ENCODE results near the gene AKAP6.
"Not testable (repeated sequence)": the region's sequence is repeated elsewhere in the genome, so short reads cannot be mapped to it uniquely, and the experiment has no call there.

The AKAP6 gene

GRCh38 chr14:32435411-32435810 lies 106.3 kb downstream of the AKAP6 start:
- DNase-seq (ENCODE audit: low read depth in 2 of 2, low spot score in 1 of 2) = no peak

- no peak for DNase-seq (ENCODE audit: low read depth in 2 of 2, low spot score in 1 of 2)
Measured at GRCh38 chr14:32436993-32437392, 107.9 kb downstream of the AKAP6 start.

GRCh38 chr14:32438517-32438916 lies 109.4 kb downstream of the AKAP6 start:
- no peak for DNase-seq (ENCODE audit: low read depth in 2 of 2, low spot score in 1 of 2)

GRCh38 chr14:32443890-32444661 lies 115.0 kb downstream of the AKAP6 start:
- DNase-seq (ENCODE audit: low read depth in 2 of 2, low spot score in 1 of 2) = no peak

GRCh38 chr14:32447371-32447770 lies 118.3 kb downstream of the AKAP6 start:
- DNase-seq (ENCODE audit: low read depth in 2 of 2, low spot score in 1 of 2) = no peak

- DNase-seq (ENCODE audit: low read depth in 2 of 2, low spot score in 1 of 2) = no peak
Measured at GRCh38 chr14:32449648-32450047, 120.5 kb downstream of the AKAP6 start.

GRCh38 chr14:32450919-32451675 lies 122.0 kb downstream of the AKAP6 start:
- no peak for DNase-seq (ENCODE audit: low read depth in 2 of 2, low spot score in 1 of 2)

- no peak for DNase-seq (ENCODE audit: low read depth in 2 of 2, low spot score in 1 of 2)
Measured at GRCh38 chr14:32453857-32454810, 125.0 kb downstream of the AKAP6 start.

- DNase-seq (ENCODE audit: low read depth in 2 of 2, low spot score in 1 of 2) = no peak
Measured at GRCh38 chr14:32457213-32457920, 128.3 kb downstream of the AKAP6 start.

- DNase-seq (ENCODE audit: low read depth in 2 of 2, low spot score in 1 of 2) = no peak
Measured at GRCh38 chr14:32458720-32459119, 129.6 kb downstream of the AKAP6 start.

GRCh38 chr14:32460267-32460666 lies 131.2 kb downstream of the AKAP6 start:
- DNase-seq (ENCODE audit: low read depth in 2 of 2, low spot score in 1 of 2) = no peak

- not testable (repeated sequence) for DNase-seq (ENCODE audit: low read depth in 2 of 2, low spot score in 1 of 2)
Measured at GRCh38 chr14:32462553-32462952, 133.5 kb downstream of the AKAP6 start.

- no peak for DNase-seq (ENCODE audit: low read depth in 2 of 2, low spot score in 1 of 2)
Measured at GRCh38 chr14:32468955-32469354, 139.9 kb downstream of the AKAP6 start.

GRCh38 chr14:32469388-32470160 lies 140.5 kb downstream of the AKAP6 start:
- DNase-seq (ENCODE audit: low read depth in 2 of 2, low spot score in 1 of 2) = no peak

GRCh38 chr14:32470161-32470715 lies 141.1 kb downstream of the AKAP6 start:
- DNase-seq (ENCODE audit: low read depth in 2 of 2, low spot score in 1 of 2) = no peak

- DNase-seq (ENCODE audit: low read depth in 2 of 2, low spot score in 1 of 2) = no peak
Measured at GRCh38 chr14:32471181-32471580, 142.1 kb downstream of the AKAP6 start.

- no peak for DNase-seq (ENCODE audit: low read depth in 2 of 2, low spot score in 1 of 2)
Measured at GRCh38 chr14:32472076-32472475, 143.0 kb downstream of the AKAP6 start.

GRCh38 chr14:32472512-32473463 lies 143.7 kb downstream of the AKAP6 start:
- no peak for DNase-seq (ENCODE audit: low read depth in 2 of 2, low spot score in 1 of 2)

GRCh38 chr14:32473464-32473855 lies 144.4 kb downstream of the AKAP6 start:
- no peak for DNase-seq (ENCODE audit: low read depth in 2 of 2, low spot score in 1 of 2)

Measured in stimulated activated CD8-positive, alpha-beta memory T cell treated with anti-CD3 and anti-CD28 coated beads, Interleukin-4, amount 100 ng/mL, for 1 hour (primary cell).